GM18870 (cell line): ENCODE results near the gene SLC39A1.
"Not testable (repeated sequence)": the region's sequence is repeated elsewhere in the genome, so short reads cannot be mapped to it uniquely, and the experiment has no call there.

Source experiments
- ATAC-seq: cut with Tn5 transposase; IDR thresholded peaks from one replicate; pipeline ENCODE4 v1.9.1; 2021; ENCODE audit warnings: moderate library complexity; ENCODE audit not compliant: unreplicated experiment

The SLC39A1 gene

GRCh38 chr1:153932156-153933131 lies 30.9 kb downstream of the SLC39A1 start:
- no peak for ATAC-seq

- ATAC-seq = no peak
Measured at GRCh38 chr1:153929981-153930948, 33.1 kb downstream of the SLC39A1 start.

GRCh38 chr1:153929426-153929825 lies 33.9 kb downstream of the SLC39A1 start:
- no peak for ATAC-seq

- ATAC-seq = no peak
Measured at GRCh38 chr1:153928791-153929341, 34.5 kb downstream of the SLC39A1 start.

GRCh38 chr1:153928245-153928644 lies 35.1 kb downstream of the SLC39A1 start:
- no peak for ATAC-seq

- no peak for ATAC-seq
Measured at GRCh38 chr1:153926405-153926804, 36.9 kb downstream of the SLC39A1 start.

- ATAC-seq = peak; percentile 88
Measured at GRCh38 chr1:153922972-153923925, 40.1 kb downstream of the SLC39A1 start, which contains the start of gene GATAD2B. Gene GATAD2B, minus strand, starts transcription at chr1:153922972. Its CDS starts 94,625 bp downstream, at chr1:153828347.

GRCh38 chr1:153922076-153922971 lies 41.0 kb downstream of the SLC39A1 start:
- ATAC-seq = peak; percentile 9

- ATAC-seq = no peak
Measured at GRCh38 chr1:153921803-153922075, 41.6 kb downstream of the SLC39A1 start.

GRCh38 chr1:153921080-153921802 lies 42.1 kb downstream of the SLC39A1 start:
- no peak for ATAC-seq

GRCh38 chr1:153919876-153920852 lies 43.2 kb downstream of the SLC39A1 start:
- ATAC-seq = no peak

GRCh38 chr1:153916297-153916696 lies 47.0 kb downstream of the SLC39A1 start:
- no peak for ATAC-seq

- ATAC-seq = no peak
Measured at GRCh38 chr1:153912349-153912748, 51.0 kb downstream of the SLC39A1 start.

- ATAC-seq = not testable (repeated sequence)
Measured at GRCh38 chr1:153910560-153910959, 52.8 kb downstream of the SLC39A1 start.
